ENCODE data around the gene PPP1R14C.

DNA sequence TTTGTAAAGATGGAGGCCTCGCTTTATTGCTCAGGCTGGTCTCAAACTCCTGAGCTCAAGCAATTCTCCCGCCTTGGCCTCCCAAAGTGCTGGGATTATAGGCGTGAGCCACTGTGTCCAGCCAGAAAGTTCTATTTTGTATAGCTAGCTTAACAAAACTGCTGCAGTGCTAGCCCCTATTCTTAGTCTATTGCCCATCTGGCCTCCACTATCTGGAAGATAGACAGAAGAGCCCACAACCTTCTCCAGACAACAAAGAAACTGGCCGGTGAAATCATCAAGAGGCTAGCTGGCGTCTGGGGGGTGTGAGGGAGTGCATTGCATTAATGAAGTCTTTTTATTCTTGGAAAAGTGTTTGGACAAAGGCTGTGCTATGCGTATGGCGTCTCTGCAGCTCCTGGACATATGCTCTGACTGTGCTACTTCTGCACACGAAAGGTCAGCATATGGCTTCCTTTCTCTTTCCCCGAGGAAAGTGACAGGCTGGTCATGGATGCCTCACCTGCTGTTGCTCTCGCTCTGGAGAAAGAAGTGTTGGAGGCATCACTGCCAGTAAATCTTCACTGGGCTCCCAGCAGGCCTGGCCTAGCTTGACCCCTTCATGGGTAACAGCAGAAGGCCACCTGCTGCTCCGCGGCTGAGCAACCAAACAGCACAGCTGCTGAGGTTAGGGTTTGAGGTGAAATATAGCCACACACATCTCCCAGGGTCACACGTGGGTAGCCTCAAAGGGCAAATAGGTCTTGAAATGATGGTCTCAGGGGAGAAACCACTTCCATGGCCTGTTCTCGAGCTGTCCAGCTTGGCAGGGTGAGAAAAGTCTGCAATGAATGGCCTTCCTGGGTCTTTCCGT lies 130.8 kb downstream of the PPP1R14C start:
- TF ChIP-seq EZH2 (IDR thresholded peaks at IDR 0.05) (no peak), POLR2AphosphoS5 (IDR thresholded peaks at IDR 0.05; ENCODE audit: borderline replicate concordance, low read depth, low read length) (no peak)

Measured in SK-N-MC (cell line).